Testis (tissue), 2 donors: Measurements from ENCODE around the gene PIGB.

Source experiments
- POLR2A ChIP-seq: fragments of 450-650 bp; IDR thresholded peaks from one replicate; pipeline ENCODE4 v1.6.1; 2017; ENCODE audit warnings: antibody characterized with exemption, mild to moderate bottlenecking, moderate library complexity
- TF ChIP-seq, protein P1 (sequence below), 3 experiments: fragments of 450-650 bp in 2 of 3; fragments of 200-600 bp in 1 of 3; sonication (generic) in 1 of 3; IDR thresholded peaks; one replicate each; pipeline ENCODE4 v1.5.1; 2016 to 2019; ENCODE audit warnings: antibody characterized with exemption in 3 of 3, mild to moderate bottlenecking in 2 of 3, moderate library complexity in 1 of 3

DNA sequence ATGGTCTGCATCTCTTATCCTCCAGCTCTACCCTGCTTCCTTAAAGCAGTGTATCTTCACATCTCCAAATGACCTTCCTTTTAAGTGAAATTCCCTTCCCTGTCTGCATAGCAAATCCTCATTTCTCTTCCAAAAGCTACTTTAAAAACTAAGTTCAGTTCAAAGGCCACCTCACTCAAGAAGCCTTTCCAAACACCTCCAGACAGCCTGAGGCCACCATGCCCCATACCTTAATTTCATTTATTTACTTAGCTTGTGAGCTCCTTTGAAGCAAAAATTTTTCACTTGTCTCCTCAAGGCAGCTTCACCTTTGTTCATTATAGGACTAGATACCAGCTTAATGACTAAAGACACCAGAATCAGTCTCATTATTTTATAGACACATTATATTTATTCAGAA is 39.4 kb downstream of the PIGB start:
- TF ChIP-seq, protein P1, sequence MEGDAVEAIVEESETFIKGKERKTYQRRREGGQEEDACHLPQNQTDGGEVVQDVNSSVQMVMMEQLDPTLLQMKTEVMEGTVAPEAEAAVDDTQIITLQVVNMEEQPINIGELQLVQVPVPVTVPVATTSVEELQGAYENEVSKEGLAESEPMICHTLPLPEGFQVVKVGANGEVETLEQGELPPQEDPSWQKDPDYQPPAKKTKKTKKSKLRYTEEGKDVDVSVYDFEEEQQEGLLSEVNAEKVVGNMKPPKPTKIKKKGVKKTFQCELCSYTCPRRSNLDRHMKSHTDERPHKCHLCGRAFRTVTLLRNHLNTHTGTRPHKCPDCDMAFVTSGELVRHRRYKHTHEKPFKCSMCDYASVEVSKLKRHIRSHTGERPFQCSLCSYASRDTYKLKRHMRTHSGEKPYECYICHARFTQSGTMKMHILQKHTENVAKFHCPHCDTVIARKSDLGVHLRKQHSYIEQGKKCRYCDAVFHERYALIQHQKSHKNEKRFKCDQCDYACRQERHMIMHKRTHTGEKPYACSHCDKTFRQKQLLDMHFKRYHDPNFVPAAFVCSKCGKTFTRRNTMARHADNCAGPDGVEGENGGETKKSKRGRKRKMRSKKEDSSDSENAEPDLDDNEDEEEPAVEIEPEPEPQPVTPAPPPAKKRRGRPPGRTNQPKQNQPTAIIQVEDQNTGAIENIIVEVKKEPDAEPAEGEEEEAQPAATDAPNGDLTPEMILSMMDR (IDR thresholded peaks at IDR 0.05): no peak
- TF ChIP-seq POLR2A: no peak
